ENCODE data around the gene FARS2. TPM values are rescaled to one million over a fixed set of nuclear protein-coding genes. Genes with fewer than 3 reads are reported as not detected.
A peak's percentile ranks its signal among the peaks of the same experiment; 100 is the strongest.

The FARS2 gene
- polyA plus RNA-seq, 1 of the 3 experiments (the other 2 are of a cell fraction): 12.5 TPM

GRCh38 chr6:5214570-5215052 is 46.7 kb upstream of the FARS2 start:
- Histone ChIP-seq H3K4me2 (no peak overlapping the region), H3K4me3 (ENCODE audit: low read depth in 2 of 2, low read length in 1 of 2) (no peak overlapping the region; a peak in 1 of 4 replicates), H3K79me2 (ENCODE audit: insufficient read depth) (no peaks in the 10 kb centered on the region), H3K4me1 (ENCODE audit: control insufficient read depth in 1 of 2, insufficient read depth in 2 of 2, low read depth in 1 of 2, low read length in 1 of 2) (peaks cover 9 to 16% of the 10 kb centered on the region in 2 experiments; a peak in 3 of 4 replicates), H3K27me3 (ENCODE audit: insufficient read depth) (no peaks in the 10 kb centered on the region), H3K9me2 (no peaks in the 10 kb centered on the region), H3K9me3 (no peaks in the 10 kb centered on the region), H2AFZ (ENCODE audit: low read depth) (no peak overlapping the region), H3K27ac (ENCODE audit: low read depth in 2 of 2, low read length in 1 of 2) (no peak overlapping the region), H3F3A (replicated peaks; ENCODE audit: insufficient read depth) (peaks cover 7% of the 10 kb centered on the region), H3K9ac (no peak overlapping the region), H3K36me3 (replicated peaks in 1 of 2; ENCODE audit: control insufficient read depth in 1 of 2, insufficient read depth in 2 of 2, low read length in 1 of 2) (peaks cover 13 to 23% of the 10 kb centered on the region in 2 experiments), H4K20me1 (ENCODE audit: insufficient read depth) (no peaks in the 10 kb centered on the region)
- ChIA-PET POLR2A (no interaction called here), CTCF (interaction anchor here (0.6 to 4.2 kb wide), 13 partner anchors 9 to 1332 kb away, joined by 3 to 17 read pairs (median 4); no protein-coding TSS in a partner anchor)
- TF ChIP-seq RCOR1 (IDR thresholded peaks at IDR 0.05; ENCODE audit: low read length): no peak
- TF ChIP-seq CTCF (IDR thresholded peaks at IDR 0.05): peak; percentile 67
- TF ChIP-seq SMC3 (IDR thresholded peaks at IDR 0.05; ENCODE audit: low read depth, low read length): peak; percentile 69
- TF ChIP-seq RAD21 (IDR thresholded peaks at IDR 0.05; ENCODE audit: low read length): peak; percentile 77
- TF ChIP-seq MXI1 (IDR thresholded peaks at IDR 0.05; ENCODE audit: low read depth, low read length): no peak
- WGBS (ENCODE audit: low lambda C conversion rate): 75% methylated on average over 10 of the region's 10 CpGs
- peak; percentile 54 for DNase-seq

GRCh38 chr6:5215159-5215558 is 46.2 kb upstream of the FARS2 start:
- H3K4me1 ChIP-seq (ENCODE audit: control insufficient read depth in 1 of 2, insufficient read depth in 2 of 2, low read depth in 1 of 2, low read length in 1 of 2): peaks cover 9 to 16% of the 10 kb centered on the region in 2 experiments; a peak in 3 of 4 replicates
- DNase-seq: no peak
- no peak overlapping the region for H3K9ac ChIP-seq
- no peaks in the 10 kb centered on the region for H4K20me1 ChIP-seq (ENCODE audit: insufficient read depth)
- H3K9me3 ChIP-seq: no peaks in the 10 kb centered on the region
- H3K27ac ChIP-seq (ENCODE audit: low read depth in 2 of 2, low read length in 1 of 2): peak overlapping the region in 1 of 2 experiments; percentile 8; a peak in 1 of 4 replicates
- peaks cover 13 to 23% of the 10 kb centered on the region in 2 experiments for H3K36me3 ChIP-seq (replicated peaks in 1 of 2; ENCODE audit: control insufficient read depth in 1 of 2, insufficient read depth in 2 of 2, low read length in 1 of 2)
- H2AFZ ChIP-seq (ENCODE audit: low read depth): no peak overlapping the region
- POLR2A ChIA-PET: no interaction called here
- 94% methylated on average over 2 of the region's 2 CpGs for WGBS (ENCODE audit: low lambda C conversion rate)
- no peaks in the 10 kb centered on the region for H3K27me3 ChIP-seq (ENCODE audit: insufficient read depth)
- peaks cover 7% of the 10 kb centered on the region for H3F3A ChIP-seq (replicated peaks; ENCODE audit: insufficient read depth)
- H3K4me3 ChIP-seq (ENCODE audit: low read depth in 2 of 2, low read length in 1 of 2): no peak overlapping the region
- H3K9me2 ChIP-seq: no peaks in the 10 kb centered on the region
- TF ChIP-seq PBX3 (IDR thresholded peaks at IDR 0.05) (no peak), MXI1 (IDR thresholded peaks at IDR 0.05; ENCODE audit: low read depth, low read length) (0 out of 2 replicates have a peak, but pooled peaks have one; percentile 14), MEF2A (IDR thresholded peaks at IDR 0.05; ENCODE audit: borderline replicate concordance, low read depth) (no peak)
- no peak overlapping the region for H3K4me2 ChIP-seq
- no peaks in the 10 kb centered on the region for H3K79me2 ChIP-seq (ENCODE audit: insufficient read depth)
- CTCF ChIA-PET: interaction anchor here (0.7 to 4.2 kb wide), 7 partner anchors 12 to 256 kb away, joined by 3 to 17 read pairs (median 4); no protein-coding TSS in a partner anchor

GRCh38 chr6:5215799-5216198 is 45.5 kb upstream of the FARS2 start:
- Histone ChIP-seq H3F3A (replicated peaks; ENCODE audit: insufficient read depth) (peaks cover 7% of the 10 kb centered on the region), H3K4me2 (no peak overlapping the region), H2AFZ (ENCODE audit: low read depth) (no peak overlapping the region), H3K79me2 (ENCODE audit: insufficient read depth) (no peaks in the 10 kb centered on the region), H3K36me3 (replicated peaks in 1 of 2; ENCODE audit: control insufficient read depth in 1 of 2, insufficient read depth in 2 of 2, low read length in 1 of 2) (peaks cover 13 to 23% of the 10 kb centered on the region in 2 experiments), H3K4me1 (ENCODE audit: control insufficient read depth in 1 of 2, insufficient read depth in 2 of 2, low read depth in 1 of 2, low read length in 1 of 2) (peaks cover 9 to 16% of the 10 kb centered on the region in 2 experiments; a peak in 3 of 4 replicates), H3K27me3 (ENCODE audit: insufficient read depth) (no peaks in the 10 kb centered on the region), H3K9me3 (no peaks in the 10 kb centered on the region), H3K4me3 (ENCODE audit: low read depth in 2 of 2, low read length in 1 of 2) (no peak overlapping the region), H3K9ac (no peak overlapping the region), H3K27ac (ENCODE audit: low read depth in 2 of 2, low read length in 1 of 2) (no peak overlapping the region), H4K20me1 (ENCODE audit: insufficient read depth) (no peaks in the 10 kb centered on the region), H3K9me2 (no peaks in the 10 kb centered on the region)
- TF ChIP-seq TEAD4 (IDR thresholded peaks at IDR 0.05; ENCODE audit: borderline replicate concordance, insufficient read depth): no peak
- DNase-seq: no peak
- ChIA-PET POLR2A (no interaction called here), CTCF (interaction anchor here (0.7 to 1.6 kb wide), 4 partner anchors 13 to 163 kb away, joined by 3 to 7 read pairs (median 4); no protein-coding TSS in a partner anchor)
- 93% methylated on average over 9 of the region's 9 CpGs for WGBS (ENCODE audit: low lambda C conversion rate)
